ENCODE data around the gene NAV2.

NAV2 gene

DNA sequence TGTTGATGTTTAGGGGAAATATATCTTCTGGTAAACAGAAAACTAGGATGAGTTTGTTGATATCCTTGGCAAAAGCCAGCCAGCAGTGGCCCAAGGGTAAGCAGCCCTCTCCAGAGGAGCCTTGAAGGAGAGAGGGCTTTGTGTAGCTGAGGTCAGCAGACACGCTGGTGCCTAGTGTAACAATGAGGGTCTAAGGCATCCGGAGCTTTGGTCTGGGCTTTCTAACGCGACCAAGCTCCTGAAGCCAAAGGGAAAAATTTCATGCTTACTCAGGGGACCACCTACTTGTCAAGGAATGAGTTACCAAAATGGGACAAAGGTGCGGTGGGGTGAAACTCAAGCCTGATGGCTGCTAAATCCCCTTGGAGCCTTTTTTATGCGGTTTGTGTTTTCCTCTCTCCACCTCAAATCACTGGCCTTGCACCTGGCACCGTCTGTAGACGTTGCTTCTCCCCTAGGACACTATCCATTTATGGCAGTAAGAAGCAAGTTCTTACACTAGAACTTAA, 312.7 kb downstream of the NAV2 start:
- Histone ChIP-seq H3K4me1 (ENCODE audit: insufficient read depth, low read length) (peaks cover 84% of the 10 kb centered on the region), H3K9me3 (ENCODE audit: insufficient read depth, low read depth, low read length) (no peaks in the 10 kb centered on the region), H3K4me3 (ENCODE audit: low read length) (peak overlapping the region; percentile 77), H3K9ac (ENCODE audit: low read depth, low read length) (peak overlapping the region; percentile 23; the same call in 1 of the 2 replicates), H3K27me3 (ENCODE audit: insufficient read depth, low read length) (no peaks in the 10 kb centered on the region; the same call in 1 of the 2 replicates), H3K27ac (ENCODE audit: low read depth, low read length) (peak overlapping the region; percentile 48), H3K36me3 (ENCODE audit: insufficient read depth, low read length) (no peaks in the 10 kb centered on the region)
- 7% methylated on average over 8 of the region's 8 CpGs for WGBS

- H3K4me1 ChIP-seq (ENCODE audit: insufficient read depth, low read length) = peaks cover 84% of the 10 kb centered on the region
- H3K4me3 ChIP-seq (ENCODE audit: low read length) = peak overlapping the region; percentile 43
- H3K9me3 ChIP-seq (ENCODE audit: insufficient read depth, low read depth, low read length) = no peaks in the 10 kb centered on the region
- WGBS = 18% methylated on average over 14 of the region's 15 CpGs
- H3K9ac ChIP-seq (ENCODE audit: low read depth, low read length) = peak overlapping the region; percentile 41; the same call in 1 of the 2 replicates
- H3K36me3 ChIP-seq (ENCODE audit: insufficient read depth, low read length) = no peaks in the 10 kb centered on the region
- H3K27me3 ChIP-seq (ENCODE audit: insufficient read depth, low read length) = no peaks in the 10 kb centered on the region; the same call in 1 of the 2 replicates
- H3K27ac ChIP-seq (ENCODE audit: low read depth, low read length) = peak overlapping the region; percentile 79
These were observed 314.3 kb downstream of the NAV2 start for GRCh38 chr11:20026629-20027555.

DNA sequence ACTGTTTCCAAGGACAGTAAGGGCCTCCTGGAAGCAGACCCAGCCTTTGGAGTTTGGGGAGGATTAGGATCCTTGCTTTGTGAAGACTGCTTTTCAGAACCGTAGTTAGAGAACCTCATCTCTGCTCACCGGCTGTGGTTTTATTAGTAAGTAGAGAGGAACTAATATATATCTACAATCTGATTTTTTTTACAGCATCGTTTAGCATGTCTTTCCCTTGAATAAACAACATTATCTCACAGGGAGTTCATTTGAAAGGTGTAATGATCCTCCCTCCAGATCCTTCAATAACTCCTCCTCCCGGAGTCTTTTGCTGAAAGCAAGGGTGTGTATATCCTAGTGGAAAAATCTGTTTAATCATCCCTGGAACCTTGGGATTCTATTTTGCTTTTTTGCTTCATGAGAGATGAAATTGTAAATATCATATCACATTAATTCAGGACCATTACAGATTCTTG, 314.9 kb downstream of the NAV2 start:
- peaks cover 84% of the 10 kb centered on the region for H3K4me1 ChIP-seq (ENCODE audit: insufficient read depth, low read length)
- 29% methylated on average over 1 of the region's 4 CpGs for WGBS
- no peaks in the 10 kb centered on the region for H3K36me3 ChIP-seq (ENCODE audit: insufficient read depth, low read length)
- no peaks in the 10 kb centered on the region for H3K9me3 ChIP-seq (ENCODE audit: insufficient read depth, low read depth, low read length)
- H3K4me3 ChIP-seq (ENCODE audit: low read length) = peak overlapping the region; percentile 43
- H3K27ac ChIP-seq (ENCODE audit: low read depth, low read length) = peak overlapping the region; percentile 79
- H3K27me3 ChIP-seq (ENCODE audit: insufficient read depth, low read length) = no peaks in the 10 kb centered on the region; the same call in 1 of the 2 replicates
- peak overlapping the region; percentile 41; the same call in 1 of the 2 replicates for H3K9ac ChIP-seq (ENCODE audit: low read depth, low read length)

- Histone ChIP-seq H3K4me3 (ENCODE audit: low read length) (no peak overlapping the region), H3K27me3 (ENCODE audit: insufficient read depth, low read length) (no peaks in the 10 kb centered on the region; the same call in 1 of the 2 replicates), H3K27ac (ENCODE audit: low read depth, low read length) (no peak overlapping the region), H3K9ac (ENCODE audit: low read depth, low read length) (no peak overlapping the region), H3K9me3 (ENCODE audit: insufficient read depth, low read depth, low read length) (no peaks in the 10 kb centered on the region), H3K36me3 (ENCODE audit: insufficient read depth, low read length) (no peaks in the 10 kb centered on the region), H3K4me1 (ENCODE audit: insufficient read depth, low read length) (peaks cover 89% of the 10 kb centered on the region)
- 90% methylated on average over 3 of the region's 3 CpGs for WGBS
These were observed 316.6 kb downstream of the NAV2 start for GRCh38 chr11:20029193-20029592.

DNA sequence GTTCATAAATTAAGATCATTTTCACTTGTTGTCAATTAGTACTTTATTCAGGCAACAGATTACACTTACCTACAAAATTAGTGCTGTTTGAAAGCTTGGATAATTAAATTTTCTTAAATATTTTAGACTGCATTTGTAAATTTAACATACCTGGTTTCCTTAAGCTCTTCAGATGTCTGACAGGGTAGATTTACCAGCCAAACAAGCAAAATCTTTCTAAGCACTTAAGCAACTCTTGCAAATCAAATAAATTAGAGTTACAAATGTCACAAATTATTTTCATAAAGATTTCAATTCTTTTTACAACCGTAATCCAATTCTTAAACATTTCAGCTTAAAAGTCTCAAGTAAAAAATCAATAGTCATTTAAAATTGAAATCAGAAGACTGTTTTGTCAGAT, 317.8 kb downstream of the NAV2 start:
- Histone ChIP-seq H3K9me3 (ENCODE audit: insufficient read depth, low read depth, low read length) (no peaks in the 10 kb centered on the region), H3K36me3 (ENCODE audit: insufficient read depth, low read length) (0 out of 2 replicates have a peak, but pooled peaks cover under 1% of the 10 kb centered on the region), H3K4me3 (ENCODE audit: low read length) (no peak overlapping the region), H3K9ac (ENCODE audit: low read depth, low read length) (no peak overlapping the region), H3K27ac (ENCODE audit: low read depth, low read length) (no peak overlapping the region), H3K4me1 (ENCODE audit: insufficient read depth, low read length) (peaks cover 76% of the 10 kb centered on the region), H3K27me3 (ENCODE audit: insufficient read depth, low read length) (no peaks in the 10 kb centered on the region; the same call in 1 of the 2 replicates)
- WGBS = 90% methylated on average over 1 of the region's 1 CpG

- Histone ChIP-seq H3K4me1 (ENCODE audit: insufficient read depth, low read length) (peaks cover 70% of the 10 kb centered on the region), H3K9me3 (ENCODE audit: insufficient read depth, low read depth, low read length) (no peaks in the 10 kb centered on the region), H3K27ac (ENCODE audit: low read depth, low read length) (peak overlapping the region; percentile 11), H3K27me3 (ENCODE audit: insufficient read depth, low read length) (no peaks in the 10 kb centered on the region; the same call in 1 of the 2 replicates), H3K9ac (ENCODE audit: low read depth, low read length) (peak overlapping the region; percentile 1; the same call in 1 of the 2 replicates), H3K36me3 (ENCODE audit: insufficient read depth, low read length) (peaks cover 10% of the 10 kb centered on the region), H3K4me3 (ENCODE audit: low read length) (no peak overlapping the region)
- 49% methylated on average over 7 of the region's 7 CpGs for WGBS
These were observed 318.7 kb downstream of the NAV2 start for GRCh38 chr11:20031155-20032001.

DNA sequence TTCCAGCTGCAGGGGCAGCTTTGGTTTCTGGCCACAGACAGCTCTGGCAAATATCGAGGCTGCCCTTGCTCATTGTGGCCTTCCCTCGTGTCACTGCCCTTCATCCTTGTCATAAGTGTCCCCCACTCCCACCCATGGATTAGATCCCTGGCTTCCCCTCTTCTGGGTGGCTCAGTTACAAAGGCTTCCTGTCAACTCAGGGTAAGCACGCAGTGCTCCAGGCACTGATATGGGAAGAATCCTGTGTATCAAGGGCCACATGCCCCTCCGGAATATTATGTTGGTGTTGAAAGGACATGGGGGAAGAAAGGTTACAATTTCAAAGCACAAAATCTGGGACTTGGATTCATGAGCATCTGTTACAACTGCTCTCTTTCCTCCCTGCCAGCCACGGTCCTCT, 319.5 kb downstream of the NAV2 start:
- Histone ChIP-seq H3K9me3 (ENCODE audit: insufficient read depth, low read depth, low read length) (no peaks in the 10 kb centered on the region), H3K4me3 (ENCODE audit: low read length) (no peak overlapping the region), H3K9ac (ENCODE audit: low read depth, low read length) (peak overlapping the region; percentile 1; the same call in 1 of the 2 replicates), H3K27ac (ENCODE audit: low read depth, low read length) (0 out of 2 replicates have a peak overlapping the region, but pooled peaks have one; percentile 2), H3K4me1 (ENCODE audit: insufficient read depth, low read length) (peaks cover 67% of the 10 kb centered on the region), H3K27me3 (ENCODE audit: insufficient read depth, low read length) (no peaks in the 10 kb centered on the region; the same call in 1 of the 2 replicates), H3K36me3 (ENCODE audit: insufficient read depth, low read length) (peaks cover 15% of the 10 kb centered on the region)
- 85% methylated on average over 5 of the region's 5 CpGs for WGBS

DNA sequence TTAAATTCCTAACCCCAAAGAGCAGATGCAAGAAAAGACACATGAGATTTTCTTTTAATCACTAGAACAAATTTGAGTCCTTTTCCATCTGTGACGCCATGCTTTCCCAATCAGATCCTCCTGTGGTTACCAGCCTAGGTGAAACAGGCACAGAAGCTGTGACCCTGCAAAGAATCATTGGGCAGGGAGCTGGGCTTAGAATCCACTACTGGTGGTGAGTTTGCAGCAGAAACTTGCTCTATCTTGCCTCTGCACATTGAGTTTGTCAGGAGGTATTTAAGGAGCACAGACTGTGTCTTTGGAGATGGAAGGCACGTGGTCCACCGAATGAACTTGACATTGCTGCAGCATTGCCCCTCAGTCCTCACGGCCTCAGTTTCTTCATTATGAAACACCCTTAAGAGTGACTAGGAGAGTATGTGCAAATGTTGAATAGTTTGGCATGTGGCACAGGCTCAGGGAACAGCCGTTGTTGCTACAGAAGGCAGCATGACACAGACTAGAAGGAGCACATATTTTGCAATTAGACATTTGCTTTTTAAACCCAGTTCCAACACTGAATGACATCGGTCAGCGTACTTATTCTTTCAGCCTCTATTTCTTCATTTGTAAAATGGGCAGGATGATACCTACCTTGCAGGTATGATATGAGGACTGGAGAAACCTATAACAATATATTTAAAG, 320.1 kb downstream of the NAV2 start:
- H3K27ac ChIP-seq (ENCODE audit: low read depth, low read length) = no peak overlapping the region
- 93% methylated on average over 7 of the region's 7 CpGs for WGBS
- peaks cover 68% of the 10 kb centered on the region for H3K4me1 ChIP-seq (ENCODE audit: insufficient read depth, low read length)
- no peaks in the 10 kb centered on the region; the same call in 1 of the 2 replicates for H3K27me3 ChIP-seq (ENCODE audit: insufficient read depth, low read length)
- H3K36me3 ChIP-seq (ENCODE audit: insufficient read depth, low read length) = peaks cover 20% of the 10 kb centered on the region
- no peak overlapping the region for H3K4me3 ChIP-seq (ENCODE audit: low read length)
- no peak overlapping the region for H3K9ac ChIP-seq (ENCODE audit: low read depth, low read length)
- H3K9me3 ChIP-seq (ENCODE audit: insufficient read depth, low read depth, low read length) = no peaks in the 10 kb centered on the region

GRCh38 chr11:20033806-20034205, 321.2 kb downstream of the NAV2 start:
- Histone ChIP-seq H3K9me3 (ENCODE audit: insufficient read depth, low read depth, low read length) (no peaks in the 10 kb centered on the region), H3K36me3 (ENCODE audit: insufficient read depth, low read length) (peaks cover 31% of the 10 kb centered on the region), H3K27ac (ENCODE audit: low read depth, low read length) (no peak overlapping the region), H3K4me3 (ENCODE audit: low read length) (no peak overlapping the region), H3K27me3 (ENCODE audit: insufficient read depth, low read length) (no peaks in the 10 kb centered on the region; the same call in 1 of the 2 replicates), H3K4me1 (ENCODE audit: insufficient read depth, low read length) (peaks cover 60% of the 10 kb centered on the region), H3K9ac (ENCODE audit: low read depth, low read length) (no peak overlapping the region)
- 86% methylated on average over 5 of the region's 5 CpGs for WGBS

- H3K27me3 ChIP-seq (ENCODE audit: insufficient read depth, low read length) = no peaks in the 10 kb centered on the region
These were observed 322.3 kb downstream of the NAV2 start for GRCh38 chr11:20034941-20035340.

More at GRCh38 chr11:20034941-20035340, 322.3 kb downstream of the NAV2 start:
- Histone ChIP-seq H3K4me3 (ENCODE audit: low read length) (no peak overlapping the region), H3K4me1 (ENCODE audit: insufficient read depth, low read length) (peaks cover 49% of the 10 kb centered on the region), H3K36me3 (ENCODE audit: insufficient read depth, low read length) (peaks cover 42% of the 10 kb centered on the region), H3K9me3 (ENCODE audit: insufficient read depth, low read depth, low read length) (no peaks in the 10 kb centered on the region), H3K27ac (ENCODE audit: low read depth, low read length) (no peak overlapping the region), H3K9ac (ENCODE audit: low read depth, low read length) (no peak overlapping the region)
- 89% methylated on average over 5 of the region's 5 CpGs for WGBS
